DOHH2 (cell line): ENCODE measurements around the gene TPRN.

ENCODE experiments used
- H3F3A ChIP-seq: fragments of 200-600 bp; sonication (generic), shearing (Covaris generic); 2 replicates; pipeline ENCODE4 v1.6.0; 2016; ENCODE audit warnings: antibody characterized with exemption, mild to moderate bottlenecking; ENCODE audit not compliant: control insufficient read depth, insufficient read depth
- H3K27ac ChIP-seq: fragments of 200-600 bp; sonication (generic); 2 replicates; pipeline ENCODE4 v1.5.1; 2014; ENCODE audit warnings: low read depth, mild to moderate bottlenecking, low read length, moderate library complexity
- H3K27me3 ChIP-seq: fragments of 200-600 bp; sonication (generic); 2 replicates; pipeline ENCODE4 v1.6.1; 2014; ENCODE audit warnings: mild to moderate bottlenecking, low read length, mixed read lengths; ENCODE audit not compliant: control insufficient read depth
- H3K36me3 ChIP-seq: fragments of 200-600 bp; sonication (generic); 2 replicates; pipeline ENCODE4 v1.6.1; 2014; ENCODE audit warnings: mild to moderate bottlenecking, low read length, moderate library complexity, mixed read lengths; ENCODE audit not compliant: control insufficient read depth
- H3K4me1 ChIP-seq: fragments of 200-600 bp; sonication (generic); 2 replicates; pipeline ENCODE4 v1.6.1; 2014; ENCODE audit warnings: mild to moderate bottlenecking, low read length, mixed read lengths; ENCODE audit not compliant: control insufficient read depth
- H3K4me2 ChIP-seq: fragments of 200-600 bp; sonication (generic); 2 replicates; pipeline ENCODE4 v1.6.0; 2014; ENCODE audit warnings: mild to moderate bottlenecking, low read length, moderate library complexity
- H3K4me3 ChIP-seq: fragments of 200-600 bp; sonication (generic); 2 replicates; pipeline ENCODE4 v1.5.1; 2014; ENCODE audit warnings: mild to moderate bottlenecking, low read length, mixed read lengths
- H3K79me2 ChIP-seq: fragments of 200-600 bp; sonication (generic); 2 replicates; pipeline ENCODE4 v1.6.1; 2014; ENCODE audit warnings: mild to moderate bottlenecking, low read length, mixed read lengths; ENCODE audit not compliant: control insufficient read depth
- H3K9me2 ChIP-seq: fragments of 200-600 bp; sonication (generic); replicated peaks from 2 replicates; pipeline ENCODE4 v1.6.1; 2014; ENCODE audit warnings: mild to moderate bottlenecking, low read length, mixed read lengths; ENCODE audit not compliant: control insufficient read depth
- H3K9me3 ChIP-seq: fragments of 200-600 bp; sonication (generic); 2 replicates; pipeline ENCODE4 v1.6.1; 2014; ENCODE audit warnings: antibody characterized with exemption, low read length, mixed read lengths; ENCODE audit not compliant: control insufficient read depth, insufficient read depth
- H4K20me1 ChIP-seq: fragments of 200-600 bp; sonication (generic); 2 replicates; pipeline ENCODE4 v1.6.0; 2014; ENCODE audit warnings: low read depth, mild to moderate bottlenecking, antibody characterized with exemption, low read length, moderate library complexity; ENCODE audit not compliant: control insufficient read depth, insufficient read depth
- EZH2phosphoT487 ChIP-seq: fragments of 200-600 bp; sonication (generic); IDR thresholded peaks from 2 replicates; pipeline ENCODE4 v1.6.1; 2017; ENCODE audit warnings: borderline replicate concordance, mild to moderate bottlenecking, antibody characterized with exemption, low read length, moderate library complexity, mixed read lengths
- TF ChIP-seq, protein P1 (sequence below): fragments of 200-600 bp; sonication (generic); IDR thresholded peaks from one replicate; pipeline ENCODE4 v1.5.1; 2014; ENCODE audit warnings: antibody characterized with exemption, mild to moderate bottlenecking, low read depth, low read length; ENCODE audit not compliant: poor library complexity, severe bottlenecking

TPRN gene

DNA sequence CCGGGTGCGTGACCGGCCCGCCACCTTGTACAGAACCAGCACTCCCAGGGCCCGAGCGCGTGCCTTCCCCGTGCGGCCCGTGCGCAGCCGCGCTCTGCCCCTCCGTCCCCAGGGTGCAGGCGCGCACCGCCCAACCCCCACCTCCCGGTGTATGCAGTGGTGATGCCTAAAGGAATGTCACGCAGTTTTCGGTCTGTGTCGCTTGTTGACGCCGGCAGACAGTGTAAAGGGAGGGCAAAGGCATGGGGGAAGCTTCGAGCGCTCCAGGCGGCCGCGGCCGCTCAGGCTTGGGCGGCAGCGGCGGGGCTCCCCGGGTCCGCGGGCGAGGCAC lies 32.0 kb downstream of the TPRN start:
- H3K4me3 ChIP-seq, result no peak overlapping the region
- no peaks in the 10 kb centered on the region for H3K9me3 ChIP-seq
- no peak overlapping the region for H3K27ac ChIP-seq
- no peak for TF ChIP-seq EZH2phosphoT487
- TF ChIP-seq, protein P1, sequence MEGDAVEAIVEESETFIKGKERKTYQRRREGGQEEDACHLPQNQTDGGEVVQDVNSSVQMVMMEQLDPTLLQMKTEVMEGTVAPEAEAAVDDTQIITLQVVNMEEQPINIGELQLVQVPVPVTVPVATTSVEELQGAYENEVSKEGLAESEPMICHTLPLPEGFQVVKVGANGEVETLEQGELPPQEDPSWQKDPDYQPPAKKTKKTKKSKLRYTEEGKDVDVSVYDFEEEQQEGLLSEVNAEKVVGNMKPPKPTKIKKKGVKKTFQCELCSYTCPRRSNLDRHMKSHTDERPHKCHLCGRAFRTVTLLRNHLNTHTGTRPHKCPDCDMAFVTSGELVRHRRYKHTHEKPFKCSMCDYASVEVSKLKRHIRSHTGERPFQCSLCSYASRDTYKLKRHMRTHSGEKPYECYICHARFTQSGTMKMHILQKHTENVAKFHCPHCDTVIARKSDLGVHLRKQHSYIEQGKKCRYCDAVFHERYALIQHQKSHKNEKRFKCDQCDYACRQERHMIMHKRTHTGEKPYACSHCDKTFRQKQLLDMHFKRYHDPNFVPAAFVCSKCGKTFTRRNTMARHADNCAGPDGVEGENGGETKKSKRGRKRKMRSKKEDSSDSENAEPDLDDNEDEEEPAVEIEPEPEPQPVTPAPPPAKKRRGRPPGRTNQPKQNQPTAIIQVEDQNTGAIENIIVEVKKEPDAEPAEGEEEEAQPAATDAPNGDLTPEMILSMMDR, result no peak
- H3K4me2 ChIP-seq, result peak overlapping the region; percentile 19; the same call in 1 of the 2 replicates
- no peaks in the 10 kb centered on the region for H3K9me2 ChIP-seq
- no peaks in the 10 kb centered on the region for H3K79me2 ChIP-seq
- H3K27me3 ChIP-seq, result peaks cover 45% of the 10 kb centered on the region
- no peaks in the 10 kb centered on the region for H4K20me1 ChIP-seq
- H3K4me1 ChIP-seq, result peaks cover 17% of the 10 kb centered on the region
- no peaks in the 10 kb centered on the region for H3F3A ChIP-seq
- H3K36me3 ChIP-seq, result no peaks in the 10 kb centered on the region

DNA sequence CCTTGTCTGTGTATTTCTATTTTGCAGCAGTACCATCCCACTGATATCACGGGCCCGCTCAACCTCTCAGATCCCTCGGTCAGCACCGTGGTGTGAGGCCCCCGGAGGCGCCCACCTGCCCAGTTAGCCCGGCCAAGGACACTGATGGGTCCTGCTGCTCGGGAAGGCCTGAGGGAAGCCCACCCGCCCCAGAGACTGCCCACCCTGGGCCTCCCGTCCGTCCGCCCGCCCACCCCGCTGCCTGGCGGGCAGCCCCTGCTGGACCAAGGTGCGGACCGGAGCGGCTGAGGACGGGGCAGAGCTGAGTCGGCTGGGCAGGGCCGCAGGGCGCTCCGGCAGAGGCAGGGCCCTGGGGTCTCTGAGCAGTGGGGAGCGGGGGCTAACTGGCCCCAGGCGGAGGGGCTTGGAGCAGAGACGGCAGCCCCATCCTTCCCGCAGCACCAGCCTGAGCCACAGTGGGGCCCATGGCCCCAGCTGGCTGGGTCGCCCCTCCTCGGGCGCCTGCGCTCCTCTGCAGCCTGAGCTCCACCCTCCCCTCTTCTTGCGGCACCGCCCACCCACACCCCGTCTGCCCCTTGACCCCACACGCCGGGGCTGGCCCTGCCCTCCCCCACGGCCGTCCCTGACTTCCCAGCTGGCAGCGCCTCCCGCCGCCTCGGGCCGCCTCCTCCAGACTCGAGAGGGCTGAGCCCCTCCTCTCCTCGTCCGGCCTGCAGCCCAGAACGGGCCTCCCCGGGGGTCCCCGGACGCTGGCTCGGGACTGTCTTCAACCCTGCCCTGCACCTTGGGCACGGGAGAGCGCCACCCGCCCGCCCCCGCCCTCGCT lies 32.6 kb downstream of the TPRN start:
- no peaks in the 10 kb centered on the region for H3K9me3 ChIP-seq
- H3K27me3 ChIP-seq, result peaks cover 45% of the 10 kb centered on the region
- H3K4me3 ChIP-seq, result no peak overlapping the region
- no peaks in the 10 kb centered on the region for H3K9me2 ChIP-seq
- H3K27ac ChIP-seq, result no peak overlapping the region
- no peaks in the 10 kb centered on the region for H3K79me2 ChIP-seq
- no peak for TF ChIP-seq EZH2phosphoT487
- TF ChIP-seq, protein P1, result no peak
- H3K4me2 ChIP-seq, result no peak overlapping the region
- peaks cover 11% of the 10 kb centered on the region for H3K4me1 ChIP-seq
- H3F3A ChIP-seq, result no peaks in the 10 kb centered on the region
- no peaks in the 10 kb centered on the region for H3K36me3 ChIP-seq
- no peaks in the 10 kb centered on the region for H4K20me1 ChIP-seq

DNA sequence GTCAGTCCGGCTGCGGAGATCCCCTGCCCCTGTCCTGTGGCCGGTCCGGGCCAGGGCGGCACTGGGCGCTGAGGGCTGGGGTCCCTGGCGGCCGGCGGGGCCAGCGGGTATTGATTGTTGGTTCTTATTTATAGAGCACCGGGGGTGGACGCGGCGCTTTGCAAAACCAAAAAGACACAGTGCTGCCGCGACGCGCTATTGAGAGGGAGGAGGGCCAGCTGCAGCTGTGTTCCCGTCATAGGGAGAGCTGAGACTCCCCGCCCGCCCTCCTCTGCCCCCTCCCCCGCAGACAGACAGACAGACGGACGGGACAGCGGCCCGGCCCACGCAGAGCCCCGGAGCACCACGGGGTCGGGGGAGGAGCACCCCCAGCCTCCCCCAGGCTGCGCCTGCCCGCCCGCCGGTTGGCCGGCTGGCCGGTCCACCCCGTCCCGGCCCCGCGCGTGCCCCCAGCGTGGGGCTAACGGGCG lies 33.2 kb downstream of the TPRN start:
- H3K4me2 ChIP-seq, result no peak overlapping the region
- H3F3A ChIP-seq, result no peaks in the 10 kb centered on the region
- H3K27me3 ChIP-seq, result peaks cover 49% of the 10 kb centered on the region
- no peaks in the 10 kb centered on the region for H3K9me2 ChIP-seq
- no peak overlapping the region for H3K4me3 ChIP-seq
- H3K27ac ChIP-seq, result no peak overlapping the region
- no peaks in the 10 kb centered on the region for H4K20me1 ChIP-seq
- H3K79me2 ChIP-seq, result no peaks in the 10 kb centered on the region
- TF ChIP-seq, protein P1, result no peak
- TF ChIP-seq EZH2phosphoT487, result no peak
- H3K36me3 ChIP-seq, result no peaks in the 10 kb centered on the region
- peaks cover 11% of the 10 kb centered on the region for H3K4me1 ChIP-seq
- no peaks in the 10 kb centered on the region for H3K9me3 ChIP-seq
